NK-92 treated with Interleukin-12 subunit alpha and Interleukin-12 subunit beta, amount 100 ng/mL, for 24 hours (cell line): ENCODE results near the gene RFESD.
"Not testable (repeated sequence)": the region's sequence is repeated elsewhere in the genome, so short reads cannot be mapped to it uniquely, and the experiment has no call there.

Experiments used
- DNase-seq: peaks from one replicate; lab custom pipeline; 2025; lab: John Stamatoyannopoulos, UW

The RFESD gene

DNA sequence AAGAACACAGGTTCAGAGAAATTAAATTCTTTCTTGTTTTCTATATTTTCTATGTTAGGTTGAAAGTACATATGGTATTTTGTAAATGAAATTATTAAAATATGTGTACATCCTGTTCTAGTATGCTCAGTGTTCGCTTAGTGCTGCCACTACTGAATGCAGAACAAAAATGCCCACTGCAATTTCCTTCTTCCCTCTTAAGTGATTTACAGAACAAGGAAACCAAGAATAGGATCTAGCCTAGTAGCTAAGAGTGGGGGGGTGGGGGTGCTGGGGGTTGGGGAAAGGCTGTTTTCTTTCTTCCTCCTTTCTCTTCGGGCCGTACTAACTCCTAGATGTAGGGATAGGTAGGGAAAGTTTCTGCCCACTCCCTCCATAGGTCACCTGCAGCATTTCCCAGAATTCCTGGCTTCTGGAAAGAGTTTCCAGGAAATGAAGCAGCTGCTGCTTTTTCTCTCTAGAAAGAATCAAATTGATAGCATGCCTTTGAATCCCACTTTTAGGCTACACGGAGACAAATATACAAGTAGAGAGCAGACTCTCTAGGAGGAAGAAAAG lies 20.6 kb downstream of the RFESD start:
- no peak for DNase-seq

DNA sequence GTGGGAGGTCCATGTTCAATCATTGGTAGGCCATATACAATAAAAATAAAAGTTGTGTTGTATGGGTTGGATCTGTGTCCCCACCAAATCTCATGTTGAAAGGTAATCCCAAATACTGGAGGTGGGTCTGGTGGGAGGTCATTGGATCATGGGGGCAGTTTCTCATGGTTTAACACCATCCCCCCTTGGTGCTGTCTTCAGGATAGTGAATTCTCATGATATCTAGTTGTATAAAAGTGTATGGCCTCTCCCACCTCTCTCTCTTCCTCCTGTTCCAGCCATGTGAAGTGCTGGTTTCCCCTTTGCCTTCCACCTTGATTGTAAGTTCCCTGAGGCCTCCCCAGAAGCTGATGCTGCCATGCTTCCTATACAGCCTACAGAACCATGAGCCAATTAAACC lies 21.1 kb downstream of the RFESD start:
- no peak for DNase-seq

DNA sequence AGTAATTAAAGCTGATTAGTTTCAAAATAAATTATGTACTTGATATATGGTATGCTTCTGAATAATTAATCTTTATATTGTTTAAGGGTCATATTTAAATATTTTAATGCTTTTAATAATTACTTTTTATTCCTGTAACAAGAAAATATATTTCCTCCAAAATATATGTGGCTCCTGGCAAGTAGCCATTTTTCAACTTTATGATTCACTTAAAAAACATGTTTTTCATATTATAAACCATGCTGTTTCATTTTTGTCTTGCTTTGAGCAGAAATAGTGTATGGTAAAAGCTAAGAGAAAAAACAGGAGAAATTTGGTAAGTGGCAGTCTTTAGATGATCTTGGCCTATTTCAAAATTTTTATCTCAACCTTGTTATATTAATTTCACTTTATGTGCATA lies 21.6 kb downstream of the RFESD start:
- DNase-seq, result no peak

DNA sequence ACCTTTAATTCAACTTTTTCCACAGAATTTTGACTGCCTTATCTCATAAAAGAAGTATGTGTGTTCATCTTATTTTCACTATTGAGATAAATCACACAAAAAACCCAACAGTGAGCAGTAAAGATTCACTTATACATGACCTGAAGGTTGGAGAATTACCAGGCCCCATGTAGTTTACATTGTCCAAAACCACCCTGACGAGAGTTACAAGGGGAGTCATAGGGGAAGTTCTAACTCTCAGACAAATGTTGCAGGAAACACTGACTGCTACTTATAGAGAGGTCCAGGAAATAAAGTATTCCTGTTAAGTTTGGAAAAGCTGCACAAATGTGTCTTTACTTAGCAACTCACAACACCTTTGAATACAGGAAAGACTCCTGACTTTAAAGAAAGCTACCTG lies 22.2 kb downstream of the RFESD start:
- no peak for DNase-seq

DNA sequence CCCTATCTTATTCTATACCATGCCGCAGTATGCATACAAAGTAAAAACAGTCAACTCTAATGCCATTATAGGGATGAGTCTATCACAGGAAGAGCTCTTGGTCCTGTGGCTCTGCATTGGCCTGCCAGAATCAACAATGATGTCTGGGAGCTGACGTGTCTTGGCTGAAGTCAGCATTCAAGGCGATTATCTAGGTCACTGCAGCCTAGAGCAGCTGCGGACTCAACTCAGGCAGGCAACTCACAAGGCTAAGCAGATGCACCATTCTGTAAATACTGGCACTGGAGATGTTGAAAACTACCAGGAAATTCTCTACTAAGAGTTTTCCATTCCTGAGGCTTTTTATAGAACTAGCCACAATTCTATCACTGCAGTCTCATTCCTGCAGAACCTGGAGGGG lies 23.0 kb downstream of the RFESD start:
- DNase-seq, result no peak

DNA sequence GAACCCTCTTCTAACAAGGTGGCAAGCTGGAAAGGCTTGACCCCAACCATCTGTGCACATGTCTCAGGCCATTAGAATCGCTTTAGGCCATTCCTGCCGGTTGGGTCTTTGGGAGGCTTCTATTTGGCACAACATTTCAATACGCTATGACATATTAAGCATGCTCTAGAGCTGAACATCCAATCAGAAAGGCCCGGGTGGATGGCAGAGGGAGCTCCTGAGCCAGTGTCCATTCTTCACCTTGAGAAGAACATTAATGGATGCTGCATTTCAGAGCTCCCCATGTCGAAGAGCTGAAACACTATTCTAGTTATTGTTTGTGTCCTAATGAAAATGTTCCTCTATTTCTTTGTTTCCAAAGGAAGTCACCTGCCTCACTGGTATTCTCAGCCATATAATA lies 23.4 kb downstream of the RFESD start:
- no peak for DNase-seq

DNA sequence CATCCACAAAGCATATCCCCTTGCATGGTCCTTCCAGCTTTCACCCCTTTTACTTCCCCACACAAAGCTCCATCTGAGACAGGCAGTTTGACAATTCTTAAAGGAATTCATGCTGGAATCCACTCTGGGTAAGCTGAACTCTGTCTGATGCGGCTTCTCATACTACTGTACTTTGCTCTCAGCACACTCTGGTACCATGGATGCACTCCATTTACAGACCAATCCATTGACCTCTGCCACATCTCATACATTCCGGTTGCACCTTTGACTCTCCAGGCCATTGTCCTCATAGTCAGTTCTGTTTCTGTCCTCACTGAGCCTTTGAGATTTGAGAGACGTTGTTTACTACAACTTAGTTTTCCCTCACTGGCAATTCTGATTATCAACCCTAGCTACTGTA lies 24.0 kb downstream of the RFESD start:
- DNase-seq, result no peak

DNA sequence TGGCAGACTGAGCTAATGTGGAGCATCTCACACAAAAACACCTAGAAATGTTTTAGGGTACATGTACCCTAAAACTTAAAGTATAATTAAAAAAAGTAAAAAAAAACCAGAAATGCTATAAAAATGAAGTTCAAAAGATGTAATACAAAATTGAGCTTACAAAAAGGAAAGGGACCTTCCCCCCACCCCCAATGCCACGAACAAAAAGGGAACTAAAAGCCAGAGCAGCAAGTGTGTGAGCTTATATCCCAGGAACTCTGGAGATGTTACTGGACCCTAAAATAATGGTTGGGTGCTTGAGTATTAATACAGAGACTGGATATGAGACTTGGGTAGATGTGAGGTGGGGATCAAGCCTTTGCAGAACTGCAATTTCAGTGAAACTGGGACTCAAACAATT lies 25.2 kb downstream of the RFESD start:
- no peak for DNase-seq

DNA sequence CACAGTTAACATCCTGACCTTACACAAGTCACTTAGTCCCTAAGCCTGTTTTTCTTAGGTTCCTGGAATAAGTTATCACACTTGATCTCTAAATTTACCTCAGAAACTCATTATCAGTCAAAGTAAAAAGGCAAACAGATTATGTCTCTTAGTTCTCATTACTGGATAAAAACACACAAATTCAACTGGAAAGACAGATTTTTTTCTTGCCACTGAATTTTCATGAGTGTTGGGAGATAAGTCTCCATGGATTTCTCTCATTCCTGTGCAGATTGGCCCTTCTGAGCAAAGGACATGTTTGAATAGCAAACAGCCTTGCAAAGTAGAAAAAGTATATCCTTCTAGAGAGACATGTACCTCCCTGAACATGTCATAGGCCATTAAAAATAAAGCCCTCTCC lies 26.1 kb downstream of the RFESD start:
- no peak for DNase-seq

DNA sequence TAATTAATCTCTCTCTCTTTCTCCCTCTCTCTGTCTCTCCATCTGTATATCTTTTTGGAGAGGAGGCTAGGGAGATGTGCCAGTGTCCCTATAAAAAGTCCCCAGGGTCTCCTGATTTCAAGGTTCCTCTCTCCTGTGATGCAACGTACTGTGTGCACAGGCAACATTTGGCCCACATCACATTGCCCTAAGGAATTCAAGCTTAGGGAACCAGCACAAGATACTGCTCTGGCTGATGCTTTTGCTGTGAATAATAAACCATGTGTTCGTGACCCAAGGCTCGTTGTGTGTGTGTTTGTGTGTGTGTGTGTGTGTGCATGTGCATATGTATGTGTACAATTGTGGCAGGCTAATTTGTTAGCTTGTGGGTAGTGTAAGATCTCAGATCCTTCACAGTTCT lies 26.5 kb downstream of the RFESD start:
- no peak for DNase-seq

DNA sequence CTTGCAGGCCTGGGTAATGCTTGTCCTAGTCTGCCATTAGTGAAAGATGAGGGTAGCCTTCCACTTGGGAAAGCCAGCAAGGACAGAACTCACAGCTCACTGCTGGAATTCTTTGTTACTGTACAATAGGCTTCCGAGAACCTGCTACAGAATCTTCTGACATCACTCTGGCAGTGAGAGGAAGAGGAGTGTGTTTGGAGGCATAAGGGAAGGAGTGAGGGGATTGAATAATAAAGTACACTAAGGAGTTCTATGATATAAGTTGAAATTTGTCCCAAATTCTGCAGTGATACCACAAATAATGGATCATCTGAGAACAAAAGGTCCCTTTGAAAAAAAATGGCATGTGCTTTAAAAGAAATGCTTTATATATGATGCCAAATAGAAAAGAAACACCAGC lies 36.3 kb downstream of the RFESD start, which contains the start of gene SPATA9:
Gene SPATA9, minus strand, starts transcription at position 101 of the 400 bp plus-strand sequence. CDS start 137 bp downstream, outside the sequence.
- no peak for DNase-seq

DNA sequence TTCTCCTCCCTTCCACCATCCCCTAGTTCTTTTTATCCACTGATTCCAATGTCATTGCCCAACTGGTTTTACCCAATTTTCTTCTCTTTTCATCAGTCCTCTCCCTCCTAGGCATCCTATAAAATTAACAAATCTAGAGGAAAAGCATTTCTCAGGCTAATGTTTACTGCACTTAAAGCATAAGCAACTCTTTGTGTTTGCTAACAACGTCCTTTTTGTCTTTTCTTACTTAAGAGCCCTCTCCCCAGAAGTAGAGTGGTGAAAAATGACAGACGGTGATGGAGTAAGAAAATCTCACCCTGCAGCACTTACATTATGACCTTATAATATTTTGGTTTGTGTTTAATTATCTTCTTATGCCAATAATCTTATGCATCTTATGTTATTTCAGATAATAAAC lies 37.8 kb downstream of the RFESD start:
- no peak for DNase-seq

DNA sequence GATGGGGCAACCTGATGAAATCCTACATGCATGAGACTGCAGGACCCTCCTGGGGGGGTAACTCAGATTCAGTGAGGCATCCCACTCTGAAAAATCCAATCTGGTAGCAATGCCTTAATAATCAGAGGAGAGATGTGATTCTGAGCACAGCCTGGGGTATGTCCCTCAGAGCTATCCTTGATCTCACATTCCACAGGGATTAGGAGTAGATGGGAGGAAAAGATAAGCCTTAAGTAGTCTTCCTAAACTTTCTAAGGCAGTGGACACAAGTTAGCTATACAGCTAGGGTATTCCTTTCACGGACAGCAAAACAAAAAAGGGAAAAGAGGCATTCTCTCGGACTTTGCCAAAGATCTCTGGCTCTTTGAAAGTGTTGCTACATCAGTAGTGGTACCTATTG lies 40.1 kb downstream of the RFESD start:
- DNase-seq, result no peak

DNA sequence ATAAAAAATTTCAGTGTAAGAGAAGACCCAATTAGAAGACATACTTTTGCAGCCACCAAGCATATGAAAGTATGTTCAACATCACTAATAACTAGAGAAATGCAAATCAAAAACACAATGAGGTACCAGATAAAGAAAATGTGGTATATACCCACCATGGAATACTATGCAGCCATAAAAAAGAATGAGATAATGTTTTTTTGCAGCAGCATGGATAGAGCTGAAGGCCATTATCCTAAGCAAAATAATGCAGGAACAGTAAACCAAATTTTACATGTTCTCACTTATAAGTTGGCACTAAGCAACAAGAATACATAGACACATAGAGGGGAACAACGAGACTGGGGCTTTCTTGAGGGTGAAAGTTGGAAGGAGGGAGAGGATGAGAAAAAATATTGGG lies 43.1 kb downstream of the RFESD start:
- DNase-seq, result no peak

DNA sequence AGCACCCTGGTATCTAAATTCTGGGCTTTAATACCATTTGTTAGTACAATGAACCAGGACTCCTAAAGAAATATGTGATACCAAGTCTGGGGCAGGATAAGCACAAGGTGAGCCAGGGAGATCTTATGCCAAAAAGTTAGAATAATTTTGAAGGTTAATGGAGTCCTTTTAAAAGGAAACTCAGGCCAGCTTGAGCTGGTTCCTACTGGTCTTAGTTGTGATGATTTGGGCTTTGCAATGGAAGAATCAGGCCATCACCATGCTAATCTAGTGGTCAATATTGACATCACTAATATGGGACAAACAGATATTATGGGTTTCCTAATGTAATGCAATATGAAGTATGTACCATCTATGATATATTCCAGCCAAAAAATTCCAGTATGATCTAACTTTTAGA lies 43.8 kb downstream of the RFESD start:
- DNase-seq, result no peak

DNA sequence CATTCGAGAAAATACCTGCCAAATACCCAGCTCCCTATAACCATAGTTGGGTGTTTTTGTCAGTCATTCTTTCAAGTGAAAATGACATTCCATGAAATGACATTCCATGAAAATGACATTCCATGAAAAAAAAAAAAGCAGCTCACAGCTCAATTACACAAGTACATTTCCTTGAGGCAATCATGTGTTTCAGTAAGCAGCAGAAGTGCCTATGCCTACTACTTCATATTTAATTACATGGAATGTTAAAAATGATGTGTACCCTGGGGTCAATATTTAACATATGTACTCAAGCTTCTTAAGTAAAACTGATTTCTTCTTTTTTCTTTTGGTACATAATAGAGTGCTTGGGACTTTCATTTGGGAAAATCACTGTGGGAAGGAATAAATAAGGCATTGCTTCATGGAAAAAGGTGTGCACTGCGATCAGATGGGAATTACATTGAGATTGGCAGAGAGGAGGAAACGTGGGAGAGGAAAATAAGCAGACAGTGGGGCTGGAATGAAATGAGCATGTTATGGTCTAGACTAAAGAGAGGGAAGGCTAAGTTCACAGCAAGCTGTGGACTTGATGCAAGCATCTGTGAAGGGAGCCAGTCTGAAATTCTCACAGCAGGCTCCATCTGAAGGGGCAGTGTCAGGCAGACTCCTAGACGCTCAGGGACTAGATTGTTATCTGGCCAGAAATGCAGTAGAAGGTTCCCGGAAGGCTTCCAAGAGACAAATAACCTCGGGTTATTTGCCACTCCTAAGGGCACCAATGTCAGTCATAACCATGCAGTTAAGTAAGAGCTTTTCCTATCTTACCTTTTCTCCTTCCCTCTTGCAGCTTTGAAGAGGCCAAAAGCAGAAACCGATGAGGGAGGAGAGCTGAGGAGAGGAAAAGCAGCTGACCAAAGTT lies 51.5 kb downstream of the RFESD start:
- DNase-seq, result no peak

DNA sequence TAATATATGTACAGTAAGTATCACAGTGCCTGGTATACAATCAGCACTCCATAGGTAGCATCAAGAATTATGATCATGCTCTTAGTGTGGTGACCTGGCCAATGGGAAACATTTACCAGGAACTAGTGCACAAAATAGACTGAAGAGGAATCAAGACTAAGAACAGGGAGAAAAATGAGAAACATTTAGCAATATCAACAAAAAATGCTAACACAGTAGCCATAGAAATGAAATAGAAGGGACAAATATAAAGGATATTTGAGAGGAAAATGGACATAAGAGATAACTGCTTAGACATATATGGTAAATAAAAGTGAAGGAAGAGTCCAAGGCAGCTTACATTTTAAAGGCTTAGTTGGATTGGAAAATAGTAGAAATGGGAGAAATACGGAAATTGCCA lies 52.8 kb downstream of the RFESD start:
- no peak for DNase-seq

DNA sequence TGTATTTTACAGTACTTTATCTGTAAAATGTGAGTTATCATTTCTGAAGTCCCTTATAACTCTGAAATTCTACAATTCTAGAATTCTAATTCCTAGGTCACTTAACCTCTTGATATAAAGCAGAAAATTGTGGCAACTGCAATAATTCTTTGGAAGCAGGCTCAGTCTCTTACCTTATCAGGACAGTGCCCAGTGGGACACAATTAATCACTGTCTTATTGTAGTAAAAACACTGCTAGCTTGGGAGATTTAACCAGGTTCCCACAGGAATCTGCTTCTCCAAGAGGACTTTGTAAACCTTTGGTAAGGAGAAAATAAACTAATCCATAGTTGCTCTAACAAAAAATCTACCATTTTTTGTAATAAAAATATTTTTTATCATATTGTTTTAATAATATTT lies 54.5 kb downstream of the RFESD start:
- DNase-seq, result no peak

DNA sequence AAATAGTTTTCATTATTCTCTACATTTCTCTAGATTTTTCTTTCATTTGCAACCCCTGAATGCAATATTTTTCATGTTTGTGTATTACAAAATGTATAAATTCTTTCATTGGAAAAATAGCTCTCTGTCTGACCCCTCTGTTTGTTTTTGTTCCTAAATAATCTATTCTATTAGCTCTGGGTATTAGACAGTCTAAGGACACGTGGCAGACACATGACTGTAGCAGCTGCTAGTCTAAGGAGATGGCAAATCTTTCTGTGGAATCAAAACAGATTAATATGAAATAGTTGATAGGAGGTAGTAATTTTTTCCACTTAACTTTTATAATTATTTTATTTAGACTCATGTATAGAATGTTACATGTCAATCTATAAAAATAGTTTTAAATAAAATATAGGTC lies 57.6 kb downstream of the RFESD start:
- DNase-seq, result no peak

DNA sequence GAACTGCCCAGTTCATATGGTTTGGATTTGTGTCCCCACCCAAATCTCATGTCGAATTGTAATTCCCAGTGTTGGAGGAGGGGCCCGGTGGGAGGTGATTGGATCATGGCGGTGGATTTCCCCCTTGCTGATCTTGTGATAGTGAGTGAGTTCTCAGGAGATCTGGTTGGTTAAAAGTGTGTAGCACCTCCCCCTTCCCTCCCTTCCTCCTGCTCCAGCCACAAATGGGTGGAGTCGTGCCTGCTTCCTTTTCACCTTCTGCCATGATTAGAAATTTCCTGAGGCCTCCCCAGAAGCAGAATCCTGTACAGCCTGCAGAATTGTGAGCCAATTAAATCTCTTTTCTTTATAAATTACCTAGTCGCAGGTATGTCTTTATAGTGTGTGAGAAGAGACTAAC lies 59.6 kb downstream of the RFESD start:
- DNase-seq, result not testable (repeated sequence)

DNA sequence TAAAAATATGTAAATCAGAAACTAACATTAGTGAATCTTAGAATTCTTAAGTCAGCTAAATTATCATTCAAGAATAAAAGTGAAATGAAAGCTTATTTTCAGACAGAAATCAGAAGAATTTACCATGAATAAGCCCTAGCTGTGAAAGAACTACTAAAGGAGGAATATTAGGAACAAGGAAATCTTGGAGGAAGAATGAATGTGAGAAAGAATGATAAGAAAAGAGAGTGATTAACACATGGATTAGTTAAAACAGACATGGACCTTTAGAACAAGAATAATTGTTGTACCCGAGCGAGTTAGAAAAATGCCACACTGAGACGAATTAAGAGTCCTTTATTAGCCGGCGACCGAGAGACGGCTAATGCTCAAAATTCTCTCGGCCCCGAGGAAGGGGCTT lies 60.5 kb downstream of the RFESD start:
- DNase-seq, result no peak
